Frontal cortex (tissue), 4 donors: Measurements from ENCODE around the gene C9orf50. TPM values are rescaled to one million over a fixed set of nuclear protein-coding genes. Genes with fewer than 3 reads are reported as not detected.

ENCODE experiments used
- DNase-seq, 2 donors: peaks; one replicate each; pipeline ENCODE4 v3.0.0; 2012; ENCODE audit warnings: low spot score in 2 of 2
- FAIRE-seq: peaks from 2 replicates; lab custom pipeline; 2012; peaks lifted over from hg19 to GRCh38; lab: Jason Lieb, UNC
- total RNA-seq: library from RNA; depleted of rRNA; stranded (reverse); fragments of >200 nt; gene quantifications from one replicate; pipeline ENCODE4 v1.2.3, GENCODE V29; 2014
- donor health status: control.
- donor health status: control.
- donor health status: control.

Gene C9orf50
- total RNA-seq, 1 donor from 2014 or later, result not detected

- no peak for FAIRE-seq
- DNase-seq, result no peak
Observed at GRCh38 chr9:129579294-129579693, 41.6 kb downstream of the C9orf50 start.

DNA sequence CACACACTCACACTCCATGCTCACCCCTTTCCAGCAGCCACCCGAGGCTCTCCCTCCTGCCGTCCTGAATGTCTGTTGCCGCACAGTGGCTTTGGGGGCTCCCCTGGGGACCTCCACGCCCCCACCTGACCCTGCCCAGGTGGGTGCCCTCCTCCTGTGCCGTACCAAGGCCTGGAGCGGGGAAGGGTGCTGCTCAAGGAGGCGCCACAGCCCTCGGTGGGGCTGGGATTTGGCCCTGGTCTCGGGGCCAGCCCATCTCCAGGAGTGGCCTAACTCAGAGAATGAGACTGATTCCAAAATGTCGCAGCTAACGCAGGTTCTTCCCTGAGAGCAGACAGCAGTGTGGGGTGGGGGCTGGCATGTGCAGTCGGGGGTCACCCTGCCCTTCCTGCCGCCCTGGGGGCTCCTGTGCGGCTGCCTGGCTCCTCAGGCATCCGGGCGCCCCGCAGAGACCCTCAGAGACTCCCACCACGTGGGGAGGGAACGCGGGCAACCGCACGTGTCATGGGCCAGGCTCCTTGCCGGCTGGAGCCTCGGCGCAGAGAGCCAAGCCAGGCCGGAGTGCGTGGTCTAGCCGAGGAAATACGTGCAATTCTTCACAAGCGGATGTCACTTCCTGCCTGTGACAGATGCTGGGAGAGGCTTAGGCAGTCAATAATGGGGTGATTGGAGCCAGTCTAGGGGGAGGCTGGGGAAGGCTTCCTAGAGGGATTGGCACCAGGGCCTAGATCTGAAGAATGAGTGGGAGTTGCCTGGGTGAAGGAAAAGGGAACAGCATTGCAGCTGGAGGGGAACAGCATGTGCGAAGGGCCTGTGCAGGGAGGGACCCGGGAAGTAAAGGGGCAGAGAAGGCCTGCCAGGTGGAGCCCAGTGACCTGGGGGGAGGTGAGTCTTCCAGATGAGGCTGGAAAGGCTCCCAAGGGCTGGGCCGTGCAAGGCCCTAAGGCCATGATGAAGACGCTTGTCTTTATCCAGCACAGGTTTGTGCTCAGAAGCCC, 44.1 kb downstream of the C9orf50 start:
- no peak for DNase-seq
- FAIRE-seq, result no peak

DNA sequence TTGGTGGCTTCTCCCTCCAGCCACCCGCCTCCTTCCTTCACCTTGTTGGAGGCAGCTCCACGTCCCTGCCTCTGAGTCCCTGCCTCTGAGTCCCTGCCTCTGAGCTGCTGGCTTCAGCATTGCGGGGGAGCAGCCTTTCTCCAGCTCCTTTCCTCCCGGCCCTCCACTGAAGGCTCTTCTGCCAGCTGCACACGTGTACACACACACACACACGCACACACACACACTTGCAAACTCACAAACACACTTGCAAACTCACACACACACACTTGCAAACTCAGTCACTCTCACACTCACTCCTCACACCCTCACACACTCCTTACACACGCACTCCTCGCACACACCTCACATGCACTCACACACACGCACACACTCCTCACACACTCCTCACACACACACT, 45.1 kb downstream of the C9orf50 start:
- no peak for FAIRE-seq
- DNase-seq, result no peak

GRCh38 chr9:129574911-129575585, 45.9 kb downstream of the C9orf50 start:
- no peak for DNase-seq
- no peak for FAIRE-seq

GRCh38 chr9:129573977-129574376, 46.9 kb downstream of the C9orf50 start:
- FAIRE-seq, result no peak
- no peak for DNase-seq

GRCh38 chr9:129572517-129572916, 48.4 kb downstream of the C9orf50 start:
- no peak for DNase-seq
- FAIRE-seq, result no peak

DNA sequence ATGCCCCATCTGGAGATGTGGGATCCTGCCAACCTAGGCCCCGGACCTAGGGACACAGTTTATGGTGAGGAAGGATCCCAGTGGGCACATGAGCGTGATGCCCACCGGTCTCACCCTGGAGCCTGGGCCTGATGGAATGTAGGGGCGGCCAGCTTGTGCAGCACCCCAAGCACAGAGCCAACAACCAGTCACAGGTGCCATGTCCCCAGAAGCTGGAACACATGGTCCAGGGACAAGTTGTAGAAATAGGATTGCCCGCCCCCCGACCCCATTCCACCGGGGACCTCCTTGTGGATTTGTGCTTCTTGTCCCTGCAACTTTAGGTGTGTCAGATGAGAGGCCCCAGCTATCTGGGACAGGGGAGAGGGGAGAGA, 48.9 kb downstream of the C9orf50 start:
- no peak for DNase-seq
- no peak for FAIRE-seq

GRCh38 chr9:129571298-129572051, 49.4 kb downstream of the C9orf50 start:
- no peak for DNase-seq
- FAIRE-seq, result no peak

GRCh38 chr9:129570450-129571297, 50.2 kb downstream of the C9orf50 start:
- peak in 1 of 2 donors; percentile 52 for DNase-seq
- FAIRE-seq, result no peak

DNA sequence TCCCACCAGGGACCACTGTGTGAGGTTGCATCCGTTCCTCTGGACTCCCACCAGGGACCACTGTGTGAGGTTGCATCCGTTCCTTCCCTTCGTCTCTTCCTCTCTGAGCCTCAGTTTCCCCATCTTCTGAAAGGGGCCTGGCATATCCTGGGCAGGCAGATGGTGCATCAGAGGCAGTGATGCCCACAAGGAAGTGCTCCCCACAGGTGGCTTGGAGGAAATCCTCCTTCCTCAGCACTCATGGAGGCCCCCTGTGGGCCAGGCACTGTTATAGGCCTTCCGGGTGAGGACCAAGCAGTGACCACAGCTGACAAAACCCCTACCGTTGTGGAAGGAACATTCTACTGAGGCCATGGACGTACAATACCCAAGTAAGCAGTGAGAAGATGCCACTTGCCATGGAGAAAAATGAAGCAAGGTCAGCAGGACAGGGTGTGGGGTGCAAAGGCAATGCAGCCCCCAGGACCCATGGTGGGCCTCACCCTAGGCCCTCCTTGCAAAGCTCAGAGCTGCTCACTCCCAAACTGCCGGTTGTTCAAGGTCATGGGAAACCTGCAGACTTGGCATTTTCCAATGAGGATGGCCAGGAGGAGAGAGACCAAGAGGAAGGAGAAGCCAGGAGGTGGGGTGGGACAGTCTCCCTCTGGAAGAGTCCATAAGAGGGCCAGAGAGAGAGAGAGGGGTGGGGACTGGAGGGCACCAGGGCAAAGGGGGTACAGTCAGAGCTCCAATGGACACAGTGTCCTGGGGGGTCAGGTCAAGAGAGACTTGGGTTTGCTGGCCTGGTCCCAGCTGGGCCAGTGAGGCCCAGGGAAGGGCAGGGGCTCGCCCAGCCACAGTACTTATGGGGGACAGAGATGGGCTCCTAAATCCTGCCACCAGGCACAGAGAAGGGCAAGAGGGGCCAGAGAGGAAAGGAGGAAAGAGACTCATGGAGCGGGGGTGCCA, 51.1 kb downstream of the C9orf50 start:
- DNase-seq, result peak in 1 of 2 donors; percentile 36
- no peak for FAIRE-seq

- FAIRE-seq, result no peak
- peak; percentile 71 to 76 for DNase-seq
Observed at GRCh38 chr9:129568560-129569501, 52.1 kb downstream of the C9orf50 start.

- FAIRE-seq (no peak), DNase-seq (peak in 1 of 2 donors; percentile 45)
Observed at GRCh38 chr9:129567842-129568559, 52.9 kb downstream of the C9orf50 start.

DNA sequence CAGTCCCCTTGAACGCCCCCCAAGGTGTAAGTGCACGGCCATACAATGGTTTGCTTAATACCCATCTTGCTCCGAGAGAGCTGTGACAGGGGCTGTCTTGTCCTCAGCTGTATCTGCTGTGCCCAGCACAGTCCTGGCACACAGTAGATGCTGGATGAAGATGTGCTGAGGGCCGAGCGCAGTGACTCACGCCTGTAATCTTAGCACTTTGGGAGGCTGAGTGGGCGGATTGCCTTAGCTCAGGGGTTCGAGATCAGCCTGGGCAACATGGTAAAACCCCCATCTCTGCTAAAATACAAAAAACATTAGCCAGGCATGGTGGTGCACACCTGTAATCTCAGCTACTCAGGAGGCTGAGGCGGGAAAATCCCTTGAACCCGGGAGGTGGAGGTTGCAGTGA, 53.6 kb downstream of the C9orf50 start:
- FAIRE-seq (no peak), DNase-seq (no peak)

DNA sequence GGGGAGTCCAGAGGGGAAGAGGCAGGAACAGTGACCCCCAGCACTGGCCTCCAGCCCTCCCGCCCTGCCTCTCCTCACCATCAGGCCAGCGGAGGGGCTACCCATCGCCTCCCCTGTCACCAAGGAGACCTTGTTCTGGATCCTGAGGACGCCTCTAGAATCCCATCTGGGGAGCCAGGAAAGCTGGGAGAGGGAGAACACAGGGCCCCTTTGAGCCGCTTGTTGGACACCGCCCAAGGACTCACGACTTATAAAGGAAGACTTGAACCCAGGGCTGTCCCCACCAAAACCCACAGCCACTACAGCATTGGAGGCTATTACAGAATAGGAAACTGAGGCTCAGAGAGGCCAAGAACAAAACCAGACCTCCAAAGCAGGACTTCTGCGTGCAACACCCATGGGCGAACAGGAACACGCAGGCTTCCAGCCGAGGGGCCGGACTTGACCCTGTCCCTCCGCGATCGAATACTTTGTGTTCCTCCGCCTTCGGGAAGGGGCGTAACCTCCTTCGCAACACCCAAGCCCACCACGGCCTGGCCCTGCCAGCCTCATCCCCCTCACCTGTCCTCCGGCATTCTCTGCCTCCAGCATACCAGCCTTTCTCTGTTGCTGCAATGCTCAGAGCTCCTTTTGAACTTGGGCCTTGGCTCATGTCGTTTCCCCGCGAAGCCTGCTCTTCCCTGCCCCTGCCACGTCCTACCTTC, 54.2 kb downstream of the C9orf50 start:
- no peak for FAIRE-seq
- DNase-seq, result no peak

- FAIRE-seq, result no peak
Observed at GRCh38 chr9:129562917-129563316, 58.0 kb downstream of the C9orf50 start.

GRCh38 chr9:129562514-129562913, 58.4 kb downstream of the C9orf50 start:
- FAIRE-seq (no peak), DNase-seq (no peak)

More at GRCh38 chr9:129562917-129563316, 58.0 kb downstream of the C9orf50 start:
- no peak for DNase-seq
